ENCODE results near the gene USP3. TPM values are rescaled to one million over a fixed set of nuclear protein-coding genes. Genes with fewer than 3 reads are reported as not detected.

Gene USP3
- total RNA-seq, 1 experiment from 2014 or later: 24.2 TPM

GRCh38 chr15:63491116-63491827, 13.1 kb upstream of the USP3 start:
- in situ Hi-C loops (cut with HindIII; ENCODE audit: low pct_unique_long_range_greater_than_20kb, low sequenced_read_pairs): no loop called here

GRCh38 chr15:63491979-63492378, 12.4 kb upstream of the USP3 start:
- DNase-seq (ENCODE audit: low read depth, low spot score): no peak
- in situ Hi-C loops (cut with HindIII; ENCODE audit: low pct_unique_long_range_greater_than_20kb, low sequenced_read_pairs): no loop called here

More at GRCh38 chr15:63491116-63491827, 13.1 kb upstream of the USP3 start:
- DNase-seq (ENCODE audit: low read depth, low spot score): no peak

- in situ Hi-C loops (cut with HindIII; ENCODE audit: low pct_unique_long_range_greater_than_20kb, low sequenced_read_pairs): no loop called here
- DNase-seq (ENCODE audit: low read depth, low spot score): no peak
These were observed 11.8 kb upstream of the USP3 start for GRCh38 chr15:63492541-63493077.

DNA sequence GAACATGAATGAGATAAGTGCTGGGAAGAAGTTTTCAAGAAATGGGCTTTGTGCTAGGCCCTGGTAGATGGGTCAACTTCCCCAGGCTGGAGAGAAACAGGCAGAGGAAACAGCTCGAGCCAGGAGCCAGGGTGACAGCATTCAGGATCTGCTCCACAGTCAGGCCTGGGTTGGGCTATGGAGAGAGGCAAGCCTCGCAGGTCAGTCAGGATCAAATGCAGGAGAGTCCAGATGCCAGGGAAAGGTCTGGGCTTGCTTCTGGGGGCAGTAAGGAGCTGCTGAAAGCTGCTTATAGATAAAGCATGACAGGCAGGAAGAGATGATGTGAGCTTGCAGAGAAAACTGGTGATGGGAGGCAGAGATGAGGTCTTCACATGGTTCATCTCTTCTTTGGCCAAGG, 11.0 kb upstream of the USP3 start:
- no peak for DNase-seq (ENCODE audit: low read depth, low spot score)
- in situ Hi-C loops (cut with HindIII; ENCODE audit: low pct_unique_long_range_greater_than_20kb, low sequenced_read_pairs): no loop called here

- DNase-seq (ENCODE audit: low read depth, low spot score): no peak
- in situ Hi-C loops (cut with HindIII; ENCODE audit: low pct_unique_long_range_greater_than_20kb, low sequenced_read_pairs): no loop called here
These were observed 10.0 kb upstream of the USP3 start for GRCh38 chr15:63494408-63494807.

DNA sequence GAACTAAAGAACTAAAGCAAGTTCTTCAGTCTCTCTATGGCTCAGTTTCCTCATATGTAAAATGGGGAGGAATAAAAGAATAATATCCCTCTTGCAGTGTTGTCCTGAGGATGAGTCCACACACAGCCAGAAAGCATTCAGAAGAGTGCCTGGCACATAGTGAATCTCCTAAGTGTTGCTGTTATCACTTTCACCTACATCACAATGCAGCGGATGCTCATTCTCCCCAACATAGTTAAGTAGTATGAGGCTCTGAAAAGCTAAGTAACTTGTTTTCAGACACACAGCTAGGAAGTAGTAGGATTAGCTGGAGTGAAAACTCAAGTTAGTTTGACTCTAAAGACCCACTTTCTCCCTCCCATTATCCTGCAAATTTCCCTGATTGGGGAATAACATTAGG, 9.1 kb upstream of the USP3 start:
- in situ Hi-C loops (cut with HindIII; ENCODE audit: low pct_unique_long_range_greater_than_20kb, low sequenced_read_pairs): no loop called here
- DNase-seq (ENCODE audit: low read depth, low spot score): no peak

GRCh38 chr15:63495780-63496488, 8.5 kb upstream of the USP3 start:
- DNase-seq (ENCODE audit: low read depth, low spot score): no peak
- in situ Hi-C loops (cut with HindIII; ENCODE audit: low pct_unique_long_range_greater_than_20kb, low sequenced_read_pairs): no loop called here

GRCh38 chr15:63497642-63498467, 6.5 kb upstream of the USP3 start:
- in situ Hi-C loops (cut with HindIII; ENCODE audit: low pct_unique_long_range_greater_than_20kb, low sequenced_read_pairs): no loop called here
- DNase-seq (ENCODE audit: low read depth, low spot score): no peak

DNA sequence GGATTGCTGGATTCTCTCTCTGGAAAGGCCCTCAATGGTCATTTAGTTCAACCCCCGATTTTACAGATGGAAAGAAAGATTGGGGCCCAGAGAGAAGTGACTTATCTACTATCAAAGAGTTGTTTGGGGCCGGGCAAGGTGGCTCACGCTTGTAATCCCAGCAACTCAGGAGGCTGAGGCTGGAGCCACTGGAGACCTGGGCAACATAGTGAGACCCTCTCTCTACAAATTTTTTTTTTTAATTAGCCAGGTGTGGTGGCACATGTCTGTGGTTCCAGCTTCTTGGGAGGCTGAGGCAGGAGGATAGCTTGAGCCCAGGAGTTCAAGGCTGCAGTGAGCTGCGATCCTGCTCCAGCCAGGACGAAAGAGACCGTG, 5.2 kb upstream of the USP3 start:
- in situ Hi-C loops (cut with HindIII; ENCODE audit: low pct_unique_long_range_greater_than_20kb, low sequenced_read_pairs): no loop called here
- no peak for DNase-seq (ENCODE audit: low read depth, low spot score)

GRCh38 chr15:63499611-63500010, 4.8 kb upstream of the USP3 start:
- DNase-seq (ENCODE audit: low read depth, low spot score): no peak
- in situ Hi-C loops (cut with HindIII; ENCODE audit: low pct_unique_long_range_greater_than_20kb, low sequenced_read_pairs): no loop called here

DNA sequence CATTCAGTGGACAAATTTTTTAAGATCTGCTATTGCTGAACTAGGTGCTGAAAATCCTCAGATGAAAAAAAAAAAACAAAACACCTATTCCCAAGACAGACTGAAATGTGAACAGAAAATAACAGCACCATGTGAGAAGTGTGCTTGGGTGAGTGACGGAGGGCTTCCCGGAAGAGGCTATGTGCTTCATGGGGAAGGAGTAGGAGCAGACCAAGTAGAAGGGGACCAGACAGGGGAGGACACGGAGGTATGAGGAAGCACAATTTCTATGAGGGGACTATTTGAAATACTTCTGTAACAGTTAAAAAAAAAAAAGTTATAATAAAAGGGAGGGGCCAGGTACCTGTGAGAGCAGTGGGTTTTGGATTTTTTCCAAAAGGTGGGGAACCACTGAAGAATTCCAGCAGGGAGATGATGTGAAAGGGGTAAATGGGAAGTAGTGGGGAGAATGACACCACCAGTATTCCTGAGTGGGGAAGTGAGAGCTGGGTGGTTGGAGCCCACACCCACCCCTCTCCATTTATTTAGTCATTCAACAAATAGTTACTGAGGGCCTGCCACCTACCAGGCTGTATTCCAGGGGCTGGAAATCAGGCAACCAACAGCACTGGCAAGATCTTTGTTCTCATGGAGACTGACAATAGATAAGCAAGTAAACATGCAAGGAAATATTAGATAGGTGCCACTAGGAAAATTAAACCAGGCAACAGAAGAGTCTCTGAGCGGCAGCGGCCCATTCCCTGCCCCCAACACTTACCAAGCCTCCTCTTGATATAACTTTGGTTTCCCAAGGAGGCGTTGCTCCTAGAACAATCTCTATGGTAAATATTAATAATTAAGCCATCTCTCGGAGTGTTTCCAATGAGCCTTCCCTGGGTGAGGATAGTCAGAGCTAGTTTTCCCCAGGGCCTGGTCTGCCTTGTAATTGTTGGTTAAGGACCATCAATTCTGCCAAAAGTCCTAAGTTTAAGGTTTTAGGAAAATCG, 3.8 kb upstream of the USP3 start:
- no peak for DNase-seq (ENCODE audit: low read depth, low spot score)
- in situ Hi-C loops (cut with HindIII; ENCODE audit: low pct_unique_long_range_greater_than_20kb, low sequenced_read_pairs): no loop called here

DNA sequence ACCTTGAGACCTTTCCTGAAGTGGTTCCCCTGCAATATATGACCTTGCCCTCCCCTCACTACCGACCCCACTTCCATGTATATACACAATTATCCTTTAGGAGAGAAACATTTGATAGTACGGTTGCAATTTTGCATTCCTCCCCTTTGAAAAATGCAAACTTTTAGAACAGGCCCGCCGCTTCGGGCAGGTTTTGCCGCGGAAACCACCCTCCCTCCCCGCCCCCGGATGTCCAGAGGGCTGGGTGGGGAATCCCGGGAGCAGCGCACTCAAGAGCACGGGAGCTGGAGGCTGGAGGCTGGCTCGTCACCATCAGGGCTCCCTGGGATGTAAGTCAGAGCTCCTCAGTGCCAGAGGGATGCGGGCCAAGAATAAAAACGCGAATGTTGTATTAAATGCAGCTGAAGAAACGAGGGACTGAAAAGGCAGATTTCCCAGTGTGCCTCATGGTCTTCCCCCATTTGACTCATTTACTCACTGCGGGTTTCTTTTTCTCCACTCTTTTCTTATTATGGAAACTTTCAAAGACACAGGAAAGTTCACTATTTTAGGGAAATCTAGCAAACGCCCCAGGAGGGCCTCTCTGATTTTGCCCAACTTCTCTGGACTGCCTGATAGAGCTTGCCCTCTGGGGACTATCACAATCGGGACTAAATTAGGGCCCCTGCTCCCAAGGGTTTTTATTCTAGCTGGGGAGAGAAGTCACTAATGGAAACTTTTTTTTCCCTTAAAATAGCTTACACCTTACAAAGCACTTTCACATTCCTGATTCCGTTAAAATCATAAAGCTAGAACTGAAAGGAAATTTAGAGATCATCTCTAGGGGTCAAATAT, 2.9 kb upstream of the USP3 start:
- in situ Hi-C loops (cut with HindIII; ENCODE audit: low pct_unique_long_range_greater_than_20kb, low sequenced_read_pairs): no loop called here
- DNase-seq (ENCODE audit: low read depth, low spot score): no peak

- no peak for DNase-seq (ENCODE audit: low read depth, low spot score)
- in situ Hi-C loops (cut with HindIII; ENCODE audit: low pct_unique_long_range_greater_than_20kb, low sequenced_read_pairs): no loop called here
These were observed 2.1 kb upstream of the USP3 start for GRCh38 chr15:63502137-63502766.

- in situ Hi-C loops (cut with HindIII; ENCODE audit: low pct_unique_long_range_greater_than_20kb, low sequenced_read_pairs): no loop called here
- DNase-seq (ENCODE audit: low read depth, low spot score): peak; percentile 45
These were observed 1.3 kb upstream of the USP3 start for GRCh38 chr15:63502843-63503738.

DNA sequence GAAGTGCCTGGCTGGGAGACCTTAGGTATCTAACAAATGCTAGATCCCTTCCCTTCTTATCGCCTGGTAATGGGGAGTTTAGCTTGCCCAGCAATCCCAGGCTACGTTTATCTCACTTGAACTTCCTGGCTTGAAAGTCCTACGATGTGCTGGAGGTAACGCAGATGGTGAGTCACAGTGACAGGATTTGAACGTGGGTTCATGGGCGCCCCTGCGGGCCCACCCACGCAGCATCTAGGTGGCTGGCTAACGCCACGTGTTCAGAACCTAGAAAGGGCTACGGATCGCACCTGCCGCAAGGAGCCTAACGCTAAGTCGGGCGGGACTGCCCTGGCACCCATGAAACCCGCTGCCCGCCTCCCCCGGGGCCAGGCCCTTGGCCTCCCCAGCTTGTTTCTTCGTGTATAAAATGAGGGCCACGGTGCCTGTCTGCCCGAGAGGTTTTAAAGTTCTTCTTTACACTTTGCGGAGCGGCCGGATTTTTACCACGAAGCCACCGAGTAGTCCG, 600 bp upstream of the USP3 start:
- in situ Hi-C loops (cut with HindIII; ENCODE audit: low pct_unique_long_range_greater_than_20kb, low sequenced_read_pairs): no loop called here
- DNase-seq (ENCODE audit: low read depth, low spot score): peak; percentile 39
